Hematopoietic multipotent progenitor cell treated with erythropoietin and hydrocortisone succinate and interleukin-3 and kit ligand, for 4 days (in vitro differentiated cells): ENCODE data around the gene POMGNT2.

Experiments used
- DNase-seq: peaks from one replicate; pipeline ENCODE4 v3.0.0-alpha.2; 2015

Gene POMGNT2

DNA sequence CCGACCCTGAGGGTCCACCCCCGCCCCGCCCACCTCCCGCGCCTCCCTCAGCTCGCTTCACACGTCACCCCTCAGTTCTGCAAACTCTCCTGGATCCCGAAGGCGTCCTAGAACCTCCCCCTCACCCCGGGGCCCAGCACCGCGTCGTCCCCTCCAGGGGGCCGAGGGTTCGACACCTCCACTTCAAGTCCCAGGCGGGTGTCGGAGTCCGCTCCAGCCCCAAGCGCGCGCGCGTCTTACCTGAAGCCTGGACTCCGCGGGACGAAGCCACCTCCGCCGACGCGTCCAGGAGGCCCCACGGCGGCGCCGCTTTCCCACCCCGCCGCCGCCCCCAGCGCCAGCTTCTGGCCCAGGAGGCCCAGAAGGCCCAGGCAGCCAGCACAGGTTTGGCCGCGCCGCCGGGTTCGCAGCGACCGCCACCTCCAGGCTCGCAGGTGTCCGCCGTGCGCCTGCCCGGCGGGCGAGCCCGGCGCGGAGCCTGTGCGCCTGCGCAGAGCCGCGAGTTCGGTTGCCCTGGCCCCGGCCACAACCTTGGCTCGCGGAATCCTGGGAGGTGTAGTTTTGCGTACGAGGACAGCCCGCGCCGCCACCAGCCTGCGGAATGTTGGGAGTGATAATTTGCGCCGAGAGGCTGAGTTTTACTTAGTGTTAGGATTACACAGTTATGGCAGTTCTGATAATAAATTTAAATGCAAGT, at the start of gene POMGNT2:
Gene POMGNT2, minus strand, starts transcription at position 484 of the 697 bp plus-strand sequence. CDS start 24,648 bp downstream, outside the sequence.
- DNase-seq, result peak; percentile 95

DNA sequence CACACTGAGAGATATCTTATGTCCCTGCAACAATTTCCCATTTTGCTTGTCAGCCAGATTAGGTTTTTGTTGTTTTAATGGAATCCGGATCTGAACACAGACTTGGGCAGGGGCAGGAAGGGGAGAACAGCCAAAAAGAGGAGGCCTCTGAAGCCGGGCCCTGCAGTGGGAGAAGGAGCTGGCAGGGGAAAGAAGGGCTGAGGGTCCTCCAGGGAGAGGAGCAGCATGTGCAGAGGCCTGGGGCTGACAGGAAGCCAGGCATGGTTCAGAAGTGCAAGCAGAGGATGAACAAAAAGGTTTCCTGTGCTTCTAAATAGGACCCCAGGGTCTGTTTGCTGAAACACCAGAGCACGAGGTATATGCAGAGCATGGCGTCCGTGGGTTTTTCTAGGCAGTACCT, 49.1 kb upstream of the POMGNT2 start:
- DNase-seq, result no peak

DNA sequence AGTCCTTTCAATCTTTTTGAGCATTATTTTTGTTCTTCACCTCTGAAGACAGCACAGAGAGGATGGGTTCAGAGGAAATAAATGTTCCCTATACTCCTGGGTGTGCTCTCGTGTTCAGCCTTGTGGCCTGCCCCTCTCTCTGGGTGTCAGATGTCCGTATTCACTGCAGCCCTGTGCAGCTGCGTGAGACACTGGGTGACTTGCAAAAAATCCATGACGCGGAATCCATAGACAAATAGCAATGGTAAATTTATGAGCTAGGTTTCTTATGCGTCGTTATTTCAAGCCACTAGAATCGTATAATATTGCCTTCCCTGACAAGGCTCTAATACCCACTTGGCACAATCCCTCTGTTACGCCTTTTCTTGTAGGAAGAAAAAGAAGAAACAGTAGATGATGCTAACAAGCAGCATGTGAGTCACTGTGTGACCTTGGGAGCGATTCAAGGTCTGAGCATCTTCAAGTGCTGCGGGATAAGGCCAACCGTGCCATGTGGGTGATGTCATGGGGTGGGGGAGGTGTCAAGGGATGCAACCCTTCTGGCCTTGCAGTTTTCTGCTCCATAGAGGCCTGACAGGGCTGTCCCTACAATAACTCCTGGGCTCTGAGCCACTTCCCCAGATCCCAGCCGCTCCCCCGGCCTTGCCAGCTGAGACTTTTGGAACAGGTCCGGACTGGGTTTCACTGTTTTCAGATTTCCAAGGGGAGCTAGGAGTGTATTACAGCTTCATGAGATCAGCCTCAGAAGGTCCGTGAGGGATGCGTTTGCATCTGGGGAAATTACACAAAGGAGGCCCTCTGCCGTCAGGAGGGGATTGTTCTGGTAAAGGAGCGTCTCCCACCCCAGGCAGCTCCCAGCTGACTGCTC, 47.6 kb upstream of the POMGNT2 start:
- DNase-seq, result peak; percentile 37

DNA sequence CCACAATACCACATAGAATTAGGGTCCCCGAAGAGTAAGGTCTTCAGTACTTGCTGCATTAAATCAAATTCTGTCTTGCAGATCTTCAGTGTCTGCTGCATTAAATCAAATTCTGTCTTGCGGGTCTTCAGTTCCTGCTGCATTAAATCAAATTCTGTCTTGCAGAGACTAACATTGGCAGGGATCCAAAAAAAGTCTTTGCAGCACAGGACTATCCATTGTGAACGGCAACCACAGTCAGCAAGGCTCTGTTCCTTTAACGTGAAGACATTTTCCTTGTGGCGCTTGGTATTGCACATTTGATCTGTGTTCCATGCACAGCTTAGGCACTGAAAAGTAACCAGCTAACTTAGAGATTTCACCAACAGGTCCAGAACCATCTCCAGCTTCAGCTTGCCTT, 46.8 kb upstream of the POMGNT2 start:
- DNase-seq, result peak; percentile 52

DNA sequence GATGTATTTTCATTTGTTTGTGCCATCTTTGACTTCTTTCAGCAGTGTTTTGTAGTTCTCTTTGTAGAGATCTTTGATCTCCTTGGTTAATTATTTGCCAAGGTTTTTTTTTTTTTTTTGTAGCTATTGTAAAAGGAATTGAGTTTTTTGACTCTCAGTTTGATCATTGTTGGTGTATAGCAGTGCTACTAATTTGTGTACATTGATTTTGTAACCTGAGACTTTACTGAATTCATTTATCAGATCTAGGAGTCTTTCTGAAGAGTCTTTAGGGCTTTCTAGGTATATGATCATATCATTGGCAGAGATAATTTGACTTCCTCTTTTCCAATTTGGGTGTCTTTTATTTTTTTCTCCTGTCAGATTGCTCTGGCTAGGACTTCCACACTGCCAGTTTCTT, 42.2 kb upstream of the POMGNT2 start:
- peak; percentile 48 for DNase-seq

DNA sequence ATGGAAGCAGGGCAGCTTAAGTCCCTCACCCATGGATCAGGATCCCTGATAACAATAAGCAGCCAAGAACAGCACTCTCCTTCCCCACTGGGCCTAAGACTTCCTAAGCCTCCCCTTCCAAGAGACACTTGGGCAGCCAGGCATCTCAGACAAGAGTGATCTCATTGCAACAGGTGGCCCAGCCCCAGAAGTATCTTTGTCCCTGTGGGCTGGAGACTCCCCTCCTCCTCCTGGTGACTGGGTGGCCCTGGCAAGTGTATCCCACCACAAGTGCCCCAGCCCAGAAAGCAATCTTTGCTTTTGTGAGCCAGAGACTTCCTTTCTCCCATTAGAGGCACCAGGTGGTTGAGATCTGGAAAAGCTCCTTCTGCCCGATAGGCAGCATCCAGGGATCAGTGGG, 40.7 kb upstream of the POMGNT2 start:
- no peak for DNase-seq

DNA sequence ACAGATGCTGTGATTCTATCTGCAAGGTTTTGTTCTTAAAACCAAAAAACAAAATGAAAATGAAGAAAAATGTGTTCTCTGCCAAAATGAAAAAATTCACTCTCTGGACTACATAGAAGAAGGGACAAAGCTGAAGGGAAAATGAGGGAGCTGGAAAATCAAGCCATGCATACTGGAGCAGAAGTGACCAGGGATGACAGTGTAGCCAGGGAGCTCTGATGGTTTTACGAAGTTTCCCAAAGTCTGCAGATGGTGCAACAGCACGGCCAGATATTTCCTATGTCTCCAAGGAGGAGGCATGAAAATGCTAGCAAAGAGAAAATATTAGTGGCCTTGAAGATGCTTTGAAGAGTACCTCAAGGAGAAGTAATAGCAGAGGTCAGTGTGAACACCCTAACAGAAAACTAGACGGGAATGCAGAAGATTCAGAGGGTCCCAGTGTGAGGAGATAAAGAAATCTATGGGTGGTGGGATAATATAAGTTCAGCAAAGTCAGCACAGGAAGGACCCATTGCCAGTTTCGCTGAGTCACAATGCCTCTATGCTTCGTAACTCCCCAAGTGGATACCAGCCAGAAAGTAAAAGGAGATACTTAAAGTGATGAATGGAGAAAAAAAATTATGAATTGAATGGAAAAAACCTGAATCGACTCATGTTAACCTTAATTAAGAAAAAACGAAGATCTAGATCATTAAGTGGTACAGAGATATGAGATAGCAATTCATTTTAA, 39.0 kb upstream of the POMGNT2 start:
- DNase-seq, result peak; percentile 60

DNA sequence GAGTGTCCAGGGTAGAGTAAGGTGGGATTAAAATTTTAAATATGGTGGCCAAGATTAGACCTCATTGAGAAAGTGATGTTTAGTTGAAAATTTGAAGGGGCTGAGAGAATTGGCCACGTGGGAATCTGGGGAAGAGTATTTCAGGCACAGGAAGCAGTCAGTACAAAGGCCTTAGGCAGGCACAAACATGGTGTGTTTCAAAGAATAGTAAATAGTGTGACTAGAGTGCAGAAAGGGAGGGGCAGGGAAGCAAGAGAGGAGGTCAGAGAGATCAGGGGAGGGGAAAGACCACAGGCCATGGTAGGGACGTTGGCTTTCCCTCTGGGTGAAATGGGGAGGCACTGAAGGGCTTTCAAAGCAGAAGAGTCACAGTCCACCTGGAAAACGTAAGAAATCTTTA, 36.6 kb upstream of the POMGNT2 start:
- DNase-seq, result no peak

DNA sequence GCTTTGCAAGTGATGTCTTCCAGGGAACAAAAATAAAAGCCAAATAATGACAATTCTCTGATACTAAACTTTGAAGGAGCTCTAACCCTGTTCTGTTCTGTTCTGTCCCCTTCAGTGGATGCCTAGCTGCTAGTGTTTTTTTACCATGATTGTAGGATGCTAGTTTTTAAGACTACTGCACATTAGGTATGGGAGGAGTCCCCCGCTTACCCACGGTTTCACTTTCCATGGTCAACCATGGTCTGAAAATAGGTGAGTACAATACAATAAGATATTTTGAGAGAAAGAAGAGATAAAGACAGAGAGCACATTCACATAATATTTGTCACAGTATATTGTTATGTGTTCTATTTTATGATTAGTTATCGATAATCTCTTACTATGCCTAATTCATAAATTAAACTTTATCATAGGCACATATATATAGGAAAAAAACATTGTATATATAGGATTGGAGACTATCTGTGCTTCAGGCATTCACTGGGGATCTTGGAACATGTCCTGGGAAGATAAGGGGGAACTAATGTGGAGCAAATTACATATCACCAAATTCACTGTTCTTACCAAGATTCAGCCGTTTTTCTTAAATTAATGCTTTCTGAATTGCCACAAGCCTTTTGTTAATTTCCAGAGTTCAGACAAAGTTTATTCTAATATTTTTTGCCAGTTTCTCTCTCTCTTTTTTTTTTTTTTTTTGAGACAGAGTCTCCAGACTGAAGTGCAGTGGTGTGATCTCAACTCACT, 32.8 kb upstream of the POMGNT2 start:
- no peak for DNase-seq

DNA sequence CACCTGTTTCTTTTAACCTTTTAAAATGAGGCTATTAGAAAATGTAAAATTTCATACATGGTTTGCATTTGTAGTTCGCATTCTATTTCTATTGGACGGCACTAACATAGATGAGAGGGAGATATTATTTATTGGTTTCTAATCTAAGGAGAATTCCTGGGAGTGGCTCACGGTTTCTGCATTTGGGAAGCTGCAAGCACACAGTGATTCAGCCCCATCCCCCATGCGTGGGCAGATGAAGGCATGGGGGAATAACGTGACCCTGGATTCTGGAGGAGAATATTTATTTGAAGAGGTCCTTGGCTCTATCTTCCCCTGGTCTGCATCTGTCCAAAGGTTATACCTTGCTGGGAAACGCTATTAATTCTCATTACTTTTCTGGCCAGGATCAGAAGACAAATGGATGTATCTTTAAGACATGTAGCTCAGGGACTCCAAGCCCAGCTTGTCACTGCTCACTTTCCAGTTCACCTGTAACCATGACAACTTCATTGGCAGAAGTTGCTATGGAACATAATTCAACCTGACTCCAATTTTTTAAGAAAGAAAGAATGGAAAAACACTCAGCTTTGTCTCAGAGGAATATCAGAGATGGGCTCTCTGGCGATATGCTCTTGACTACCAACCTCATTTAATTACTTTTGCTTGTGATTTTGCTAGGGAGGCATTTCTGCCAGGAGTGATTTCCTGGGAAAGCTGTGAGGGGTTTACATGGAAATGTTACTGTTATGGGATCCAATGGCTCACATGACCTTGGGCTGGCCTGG, 27.2 kb upstream of the POMGNT2 start:
- DNase-seq, result no peak

DNA sequence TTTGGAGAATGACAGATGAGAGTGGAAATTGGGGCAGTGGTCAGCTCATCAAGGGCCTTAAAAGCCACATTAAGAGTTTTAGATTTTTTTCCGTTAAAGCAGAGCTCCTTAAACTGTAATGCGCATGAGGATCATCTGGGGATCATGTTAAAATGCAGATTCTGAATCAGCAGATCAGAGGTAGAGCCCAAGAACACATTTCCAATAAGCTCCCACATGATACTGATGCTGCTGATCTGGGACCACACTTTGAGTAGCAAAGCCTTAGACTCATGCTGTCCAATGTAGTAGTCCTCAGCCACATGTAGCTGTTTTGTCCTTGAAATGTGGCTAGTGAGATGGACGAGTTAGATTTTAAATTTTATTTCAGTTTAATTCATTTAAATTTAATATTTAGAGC, 26.3 kb upstream of the POMGNT2 start:
- DNase-seq, result no peak

DNA sequence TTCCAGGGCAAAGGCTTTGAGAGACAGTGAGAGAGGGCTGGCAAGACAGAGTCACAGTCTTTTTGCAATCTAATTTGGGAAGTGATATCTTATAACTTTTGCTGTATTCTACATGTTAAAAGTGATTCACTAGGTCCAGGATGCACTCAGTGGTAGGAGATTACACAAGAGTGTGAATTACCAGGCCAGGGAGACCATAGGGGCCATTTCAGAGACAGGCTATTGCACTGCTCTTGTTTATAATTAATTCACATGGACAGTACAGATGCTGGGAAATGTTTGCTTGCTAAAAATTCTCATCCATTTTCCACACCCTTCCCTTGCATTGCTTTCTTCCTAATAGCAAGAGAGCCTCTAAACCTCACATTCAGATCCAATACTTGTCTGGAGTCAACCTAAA, 22.6 kb upstream of the POMGNT2 start:
- DNase-seq, result no peak

DNA sequence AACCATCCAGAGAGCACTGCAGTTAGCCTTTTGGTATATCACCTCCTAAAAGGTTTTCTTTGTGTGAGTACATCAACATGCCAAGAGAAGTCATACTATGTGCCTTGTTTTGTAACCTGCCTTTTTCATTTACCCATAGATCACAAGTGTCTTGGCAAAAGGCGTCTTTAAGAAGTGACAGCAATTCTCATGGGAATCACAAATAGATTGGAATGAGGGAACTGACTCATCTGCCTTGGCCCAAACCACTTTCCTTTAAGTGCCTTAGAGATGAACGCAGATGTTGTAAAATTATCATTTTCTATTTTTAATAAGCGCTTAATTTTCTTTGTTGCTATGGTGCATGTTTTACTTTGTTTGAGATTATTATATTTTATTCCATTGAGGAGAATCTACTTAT, 20.7 kb upstream of the POMGNT2 start:
- no peak for DNase-seq

DNA sequence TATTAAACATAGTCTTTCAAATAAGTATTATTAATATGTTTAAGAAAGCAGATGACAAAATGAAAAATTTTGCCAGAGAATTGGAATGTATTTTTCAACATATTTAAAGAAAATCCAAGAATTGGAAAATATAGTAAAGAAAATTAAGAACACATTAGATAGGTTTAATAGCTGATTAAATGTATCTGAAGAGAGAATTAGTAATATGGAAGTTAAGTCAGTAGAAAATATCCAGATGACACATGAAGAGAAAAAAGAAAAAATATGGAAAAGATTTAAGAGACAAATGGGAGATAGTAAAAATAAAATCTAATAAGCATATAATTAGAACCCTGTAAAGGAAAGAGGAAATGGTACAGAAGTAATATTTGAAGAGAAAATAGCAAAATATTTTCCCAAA, 18.0 kb upstream of the POMGNT2 start:
- DNase-seq, result no peak

DNA sequence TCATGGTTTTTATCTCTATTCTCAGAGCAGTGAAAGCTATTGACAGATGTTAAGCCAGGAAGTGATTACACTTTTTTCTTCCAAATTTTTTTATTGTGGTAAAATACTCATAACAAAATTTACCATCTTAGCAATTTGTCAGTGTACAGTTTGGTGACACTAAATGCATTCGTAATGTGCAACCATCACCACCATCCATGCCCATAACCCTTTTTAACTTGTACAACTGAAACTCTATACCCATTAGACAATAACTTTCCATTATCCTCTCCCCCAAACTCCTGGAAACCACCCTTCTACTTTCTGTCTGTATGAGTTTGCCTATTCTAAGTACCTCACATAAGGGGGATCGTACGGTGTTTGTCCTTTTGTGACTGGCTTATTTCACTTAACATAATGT, 15.1 kb upstream of the POMGNT2 start:
- DNase-seq, result no peak

DNA sequence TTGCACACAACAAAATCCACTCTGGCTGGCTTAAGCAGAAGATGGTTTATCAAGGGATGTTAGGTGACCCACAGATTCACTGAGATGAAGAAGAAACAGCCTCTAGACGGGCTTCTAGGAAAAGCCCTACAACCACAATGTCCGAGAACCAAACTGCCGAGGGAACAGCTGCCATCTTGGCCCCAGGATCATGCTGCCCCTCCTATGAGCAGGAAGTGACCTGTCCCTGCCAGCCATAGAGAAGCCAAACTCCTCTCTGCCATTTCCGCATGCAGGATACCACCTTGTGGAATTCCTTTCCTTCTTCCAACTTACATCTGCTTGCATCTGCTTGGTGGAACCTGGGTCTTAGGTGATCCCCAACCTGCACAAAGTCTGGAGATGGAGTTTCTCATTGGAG, 11.4 kb upstream of the POMGNT2 start:
- no peak for DNase-seq

DNA sequence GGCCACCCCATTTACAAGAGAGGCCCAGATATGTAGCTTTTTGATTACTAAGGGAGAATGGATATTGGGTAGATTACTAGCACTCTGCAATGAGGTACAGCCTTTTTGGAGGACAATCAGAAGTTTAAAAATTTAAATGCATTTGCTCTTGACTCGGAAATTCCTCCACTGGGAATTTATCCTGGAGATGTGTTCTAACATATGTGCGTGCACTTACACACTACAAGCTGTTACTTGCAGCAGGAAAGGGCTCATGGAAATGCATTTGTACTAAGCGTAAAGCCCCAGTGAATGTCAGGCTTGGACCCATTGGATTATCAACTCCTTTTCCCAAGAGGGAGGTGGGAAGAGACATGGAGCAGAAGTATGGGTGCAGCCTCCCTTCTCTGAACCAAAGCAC, 7.8 kb upstream of the POMGNT2 start:
- DNase-seq, result no peak

DNA sequence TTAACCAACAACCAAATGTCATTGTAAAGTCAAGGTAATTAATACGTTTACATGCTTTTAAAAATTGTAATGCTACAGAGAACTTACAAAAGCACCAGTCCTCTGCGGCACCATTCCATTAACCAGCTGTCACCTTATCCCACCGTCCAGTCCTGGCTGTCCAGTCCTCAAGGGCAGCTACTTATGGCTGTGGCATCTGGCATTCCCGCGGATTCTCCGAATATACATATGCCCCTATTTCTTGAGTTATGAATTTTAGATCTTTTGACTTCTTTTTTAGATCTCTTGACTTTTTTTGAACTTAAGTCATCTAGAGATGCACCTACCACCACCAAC, 382 bp upstream of the POMGNT2 start:
- DNase-seq, result no peak

DNA sequence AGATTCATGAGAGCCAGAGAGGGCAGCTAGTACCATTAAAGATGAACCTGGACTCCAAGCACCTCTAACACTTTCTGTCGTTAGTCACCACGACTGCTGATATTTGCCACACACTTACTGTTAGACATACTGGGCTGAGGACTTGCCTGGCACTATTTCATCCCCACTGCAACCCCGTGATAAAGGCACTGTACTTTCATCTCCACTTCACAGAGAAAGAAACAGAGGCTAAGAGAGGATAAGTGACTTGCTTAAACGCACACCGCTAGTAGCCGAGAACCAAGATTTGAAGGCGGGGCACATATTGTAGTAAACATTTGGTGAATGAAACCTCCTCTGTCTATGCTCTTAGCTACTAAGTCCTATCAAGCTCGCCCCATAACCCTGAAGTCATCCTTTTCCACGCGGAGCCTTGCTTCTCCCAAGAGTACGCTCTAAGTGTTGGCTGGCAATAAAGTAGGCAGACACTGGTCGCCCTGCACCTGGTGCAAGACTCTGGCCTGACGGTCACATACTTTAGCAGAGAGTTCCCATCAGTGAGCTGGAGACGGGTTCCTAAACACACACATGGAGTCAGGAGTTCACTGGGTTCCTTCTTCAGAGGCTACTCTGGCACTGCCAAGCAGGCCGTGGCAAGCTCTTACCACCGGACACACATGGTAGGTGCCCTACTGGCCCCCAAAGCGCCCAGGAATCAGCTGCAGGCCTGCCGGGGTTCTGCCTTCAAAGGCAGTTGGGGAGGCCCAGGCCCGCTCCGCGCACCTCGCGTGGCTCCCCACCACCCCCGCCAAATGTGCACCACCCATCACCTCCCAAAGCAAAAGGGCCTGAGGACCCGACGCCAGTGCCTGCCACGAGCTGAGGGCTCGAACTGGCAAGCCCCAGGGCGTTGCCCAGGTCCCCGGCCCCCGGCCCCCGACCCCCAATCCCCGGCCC, 951 bp downstream of the POMGNT2 start:
- peak; percentile 82 for DNase-seq

DNA sequence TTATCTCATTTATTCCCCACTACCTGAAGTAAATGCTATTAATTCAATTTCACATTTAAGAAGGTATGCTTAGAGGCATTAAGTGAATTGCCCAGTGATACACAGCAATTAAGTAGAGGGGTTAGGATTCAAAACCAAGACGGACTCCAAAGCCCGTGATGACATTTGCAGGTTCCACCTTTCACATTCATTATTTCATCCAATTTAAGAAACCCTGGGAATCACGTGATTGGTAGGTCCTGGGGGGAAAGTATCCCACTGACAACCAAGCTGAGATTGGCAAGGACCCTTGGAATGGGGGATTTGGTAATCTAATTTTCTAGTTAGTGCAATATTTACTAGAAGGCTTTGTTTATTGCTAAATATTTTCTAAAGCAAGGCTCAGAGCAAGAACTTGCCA, 1.8 kb downstream of the POMGNT2 start:
- no peak for DNase-seq
